ENCODE data around the gene HS3ST6. TPM values are rescaled to one million over a fixed set of nuclear protein-coding genes. Genes with fewer than 3 reads are reported as not detected.
"Not testable (repeated sequence)": the region's sequence is repeated elsewhere in the genome, so short reads cannot be mapped to it uniquely, and the experiment has no call there.

The HS3ST6 gene
- polyA plus RNA-seq, 1 of the 3 experiments (the other 2 are of a cell fraction) = 0.03 TPM

- no peaks in the 10 kb centered on the region for H3K9me2 ChIP-seq
- H3K4me2 ChIP-seq = no peak overlapping the region
- no peaks in the 10 kb centered on the region for H4K20me1 ChIP-seq (ENCODE audit: insufficient read depth)
- no peaks in the 10 kb centered on the region for H3F3A ChIP-seq (replicated peaks; ENCODE audit: insufficient read depth)
- no peaks in the 10 kb centered on the region; a peak in 1 of 4 replicates for H3K4me1 ChIP-seq (ENCODE audit: control insufficient read depth in 1 of 2, insufficient read depth in 2 of 2, low read depth in 1 of 2, low read length in 1 of 2)
- no peaks in the 10 kb centered on the region for H3K36me3 ChIP-seq (replicated peaks in 1 of 2; ENCODE audit: control insufficient read depth in 1 of 2, insufficient read depth in 2 of 2, low read length in 1 of 2)
- no peak overlapping the region for H2AFZ ChIP-seq (ENCODE audit: low read depth)
- TF ChIP-seq RCOR1 (IDR thresholded peaks at IDR 0.05; ENCODE audit: low read length) (no peak), FOXJ3 (CRISPR knock-in tag; IDR thresholded peaks at IDR 0.05) (no peak), TAF1 (IDR thresholded peaks at IDR 0.05; ENCODE audit: borderline replicate concordance, low read depth, low read length) (no peak), PBX3 (IDR thresholded peaks at IDR 0.05) (no peak)
- H3K4me3 ChIP-seq (ENCODE audit: low read depth in 2 of 2, low read length in 1 of 2) = no peak overlapping the region
- 88% methylated on average over 7 of the region's 7 CpGs for WGBS (ENCODE audit: low lambda C conversion rate)
- peaks cover 9% of the 10 kb centered on the region; the same call in 1 of the 2 replicates for H3K27me3 ChIP-seq (ENCODE audit: insufficient read depth)
- no peaks in the 10 kb centered on the region for H3K9me3 ChIP-seq
- no peak overlapping the region for H3K9ac ChIP-seq
- CTCF ChIA-PET = interaction anchor here (1.2 to 7.2 kb wide), 2 partner anchors 39 to 53 kb away, joined by 3 to 42 read pairs; no protein-coding TSS in a partner anchor
- H3K27ac ChIP-seq (ENCODE audit: low read depth in 2 of 2, low read length in 1 of 2) = no peak overlapping the region
- DNase-seq = no peak
- no peaks in the 10 kb centered on the region for H3K79me2 ChIP-seq (ENCODE audit: insufficient read depth)
- POLR2A ChIA-PET = no interaction called here
Measured at GRCh38 chr16:1876468-1876867, 41.7 kb downstream of the HS3ST6 start.

- H3F3A ChIP-seq (replicated peaks; ENCODE audit: insufficient read depth); H3K9ac ChIP-seq; H3K9me2 ChIP-seq; H2AFZ ChIP-seq (ENCODE audit: low read depth); POLR2A ChIA-PET; H3K36me3 ChIP-seq (replicated peaks in 1 of 2; ENCODE audit: control insufficient read depth in 1 of 2, insufficient read depth in 2 of 2, low read length in 1 of 2); H3K27me3 ChIP-seq (ENCODE audit: insufficient read depth); H3K9me3 ChIP-seq; H3K4me1 ChIP-seq (ENCODE audit: control insufficient read depth in 1 of 2, insufficient read depth in 2 of 2, low read depth in 1 of 2, low read length in 1 of 2); DNase-seq; H3K27ac ChIP-seq (ENCODE audit: low read depth in 2 of 2, low read length in 1 of 2); H3K79me2 ChIP-seq (ENCODE audit: insufficient read depth); H4K20me1 ChIP-seq (ENCODE audit: insufficient read depth); H3K4me3 ChIP-seq (ENCODE audit: low read depth in 2 of 2, low read length in 1 of 2); H3K4me2 ChIP-seq: not testable (repeated sequence)
- CTCF ChIA-PET = interaction anchor here (1.2 to 7.2 kb wide), 3 partner anchors 12 to 53 kb away, joined by 3 to 42 read pairs (median 8); no protein-coding TSS in a partner anchor
- WGBS (ENCODE audit: low lambda C conversion rate) = 83% methylated on average over 13 of the region's 13 CpGs
Measured at GRCh38 chr16:1876066-1876465, 42.1 kb downstream of the HS3ST6 start.

GRCh38 chr16:1874854-1875253, 43.4 kb downstream of the HS3ST6 start:
- H3F3A ChIP-seq (replicated peaks; ENCODE audit: insufficient read depth) = no peaks in the 10 kb centered on the region
- no peaks in the 10 kb centered on the region for H3K36me3 ChIP-seq (replicated peaks in 1 of 2; ENCODE audit: control insufficient read depth in 1 of 2, insufficient read depth in 2 of 2, low read length in 1 of 2)
- no peaks in the 10 kb centered on the region; a peak in 2 of 4 replicates for H3K4me1 ChIP-seq (ENCODE audit: control insufficient read depth in 1 of 2, insufficient read depth in 2 of 2, low read depth in 1 of 2, low read length in 1 of 2)
- H3K27ac ChIP-seq (ENCODE audit: low read depth in 2 of 2, low read length in 1 of 2) = no peak overlapping the region
- 57% methylated on average over 6 of the region's 6 CpGs for WGBS (ENCODE audit: low lambda C conversion rate)
- peaks cover 9% of the 10 kb centered on the region; the same call in 1 of the 2 replicates for H3K27me3 ChIP-seq (ENCODE audit: insufficient read depth)
- ChIA-PET CTCF (interaction anchor here (2.2 to 7.2 kb wide), 3 partner anchors 11 to 55 kb away, joined by 8 to 42 read pairs (median 9); no protein-coding TSS in a partner anchor), POLR2A (no interaction called here)
- no peaks in the 10 kb centered on the region for H3K9me2 ChIP-seq
- no peaks in the 10 kb centered on the region for H3K9me3 ChIP-seq
- H3K79me2 ChIP-seq (ENCODE audit: insufficient read depth) = no peaks in the 10 kb centered on the region
- no peaks in the 10 kb centered on the region for H4K20me1 ChIP-seq (ENCODE audit: insufficient read depth)
- TF ChIP-seq FOXJ3 (CRISPR knock-in tag; IDR thresholded peaks at IDR 0.05) = no peak
- TF ChIP-seq CTCF (IDR thresholded peaks at IDR 0.05) = no peak
- TF ChIP-seq EP300 (IDR thresholded peaks at IDR 0.05; ENCODE audit: borderline replicate concordance in 1 of 2, low read depth in 1 of 2, low read length in 1 of 2) = no peak
- no peak for TF ChIP-seq RAD21 (IDR thresholded peaks at IDR 0.05; ENCODE audit: low read length)
- TF ChIP-seq TCF12 (IDR thresholded peaks at IDR 0.05) = no peak
- TF ChIP-seq ELF1 (IDR thresholded peaks at IDR 0.05) = no peak
- H2AFZ ChIP-seq (ENCODE audit: low read depth) = no peak overlapping the region
- no peak overlapping the region for H3K9ac ChIP-seq
- no peak overlapping the region for H3K4me2 ChIP-seq
- no peak overlapping the region for H3K4me3 ChIP-seq (ENCODE audit: low read depth in 2 of 2, low read length in 1 of 2)
- no peak for DNase-seq

All from SK-N-SH (cell line).